HepG2 (cell line): Measurements from ENCODE around the gene NXPH1. TPM values are rescaled to one million over a fixed set of nuclear protein-coding genes. Genes with fewer than 3 reads are reported as not detected.

Experiments
- ATAC-seq: fragments of 200-7000 bp; cut with Tn5 transposase; 3 replicates; pipeline ENCODE4 v1.9.1; 2020; ENCODE audit warnings: mild to moderate bottlenecking, moderate library complexity
- BruUV-seq: library from RNA; stranded (reverse); fragments of 400-500 nt; replicated peaks from 2 replicates; lab custom pipeline; 2021; lab: Mats Ljungman, UMichigan
- CTCF ChIA-PET: fragments of 300-600 bp; formaldehyde crosslinking; extraction: SDS; loops from one replicate; lab custom pipeline; 2021; ENCODE audit warnings: low total read pairs, inconsistent platforms, low intra/inter-chr PET ratio; lab: Yijun Ruan, JAX
- POLR2A ChIA-PET: fragments of 350-600 bp; sonication (Branson Sonifier 250); formaldehyde crosslinking; loops from one replicate; lab custom pipeline; 2020; ENCODE audit warnings: antibody characterized with exemption, inconsistent platforms; lab: Yijun Ruan, JAX
- DNase-seq: peaks from one replicate; pipeline ENCODE4 v3.0.0-alpha.2; 2015; ENCODE audit warnings: low spot score
- FAIRE-seq: peaks from 3 replicates; lab custom pipeline; 2011; peaks lifted over from hg19 to GRCh38; lab: Jason Lieb, UNC
- H2AFZ ChIP-seq: one replicate; pipeline ENCODE4 v1.6.1; 2011; ENCODE audit warnings: low read length, inconsistent platforms
- H3K27ac ChIP-seq: fragments of 300-600 bp; 3 replicates; pipeline ENCODE4 v1.8.0; 2011; ENCODE audit warnings: mixed run types, mild to moderate bottlenecking, mixed read lengths, low read length, inconsistent platforms; ENCODE audit not compliant: insufficient read depth; ENCODE audit errors: extremely low read length
- H3K27me3 ChIP-seq, 2 experiments: fragments of 200-600 bp in 1 of 2; 2 replicates in 1 of 2; 3 replicates in 1 of 2; pipeline versions ENCODE4 v1.6.0 to v1.8.0; 2011; ENCODE audit warnings: low read length in 2 of 2, mild to moderate bottlenecking in 2 of 2, moderate library complexity in 2 of 2, inconsistent platforms in 1 of 2; ENCODE audit not compliant: insufficient read depth in 2 of 2, control insufficient read depth in 1 of 2
- H3K36me3 ChIP-seq, 2 experiments: fragments of 200-600 bp in 1 of 2; replicated peaks in 1 of 2; 2 replicates in 1 of 2; 3 replicates in 1 of 2; pipeline versions ENCODE4 v1.5.1 to v1.8.0; 2011; ENCODE audit warnings: low read length in 2 of 2, inconsistent platforms in 1 of 2; ENCODE audit not compliant: insufficient read depth in 2 of 2, control insufficient read depth in 1 of 2
- H3K4me1 ChIP-seq: 2 replicates; pipeline ENCODE4 v1.5.1; 2012; ENCODE audit warnings: low read length, inconsistent platforms; ENCODE audit not compliant: insufficient read depth
- H3K4me2 ChIP-seq: 2 replicates; pipeline ENCODE4 v1.6.0; 2011; ENCODE audit warnings: low read depth, low read length, inconsistent platforms
- H3K4me3 ChIP-seq, 3 experiments: fragments of 200-600 bp in 1 of 3; sonication (generic), shearing (Covaris generic) in 1 of 3; replicated peaks in 1 of 3; 2 replicates each; pipeline ENCODE4 v1.5.1; 2011 to 2016; ENCODE audit warnings: low read length in 3 of 3, inconsistent platforms in 2 of 3, low read depth in 2 of 3, mild to moderate bottlenecking in 2 of 3, control low read depth in 1 of 3, mixed read lengths in 1 of 3; ENCODE audit not compliant: insufficient read depth in 1 of 3
- H3K79me2 ChIP-seq: one replicate; pipeline ENCODE4 v1.6.1; 2011; ENCODE audit warnings: low read length, inconsistent platforms; ENCODE audit not compliant: insufficient read depth
- H3K9ac ChIP-seq: 2 replicates; pipeline ENCODE4 v1.6.0; 2011; ENCODE audit warnings: mild to moderate bottlenecking, low read depth, low read length, inconsistent platforms; ENCODE audit not compliant: insufficient read depth
- H3K9me3 ChIP-seq: 2 replicates; pipeline ENCODE4 v1.5.1; 2012; ENCODE audit warnings: mild to moderate bottlenecking, low read length
- H4K20me1 ChIP-seq: 2 replicates; pipeline ENCODE4 v1.6.0; 2011; ENCODE audit warnings: inconsistent platforms, mild to moderate bottlenecking, low read length, moderate library complexity; ENCODE audit not compliant: insufficient read depth
- ATF3 ChIP-seq: sonication (generic); formaldehyde crosslinking; IDR thresholded peaks from 2 replicates; pipeline ENCODE4 v1.4.0; 2020; ENCODE audit warnings: missing genetic modification reagents
- MTA1 ChIP-seq: sonication (generic); formaldehyde crosslinking; IDR thresholded peaks from 2 replicates; pipeline ENCODE4 v1.4.0; 2020; ENCODE audit warnings: missing genetic modification reagents, mild to moderate bottlenecking, borderline replicate concordance
- NAIF1 ChIP-seq: sonication (generic); formaldehyde crosslinking; IDR thresholded peaks from 2 replicates; pipeline ENCODE4 v1.5.0; 2020; ENCODE audit warnings: mild to moderate bottlenecking, missing genetic modification reagents, borderline replicate concordance
- WGBS: methylation state at CpG from one replicate; pipeline ENCODE4 v1.1.6; 2017; ENCODE audit warnings: low lambda C conversion rate; 5-methylcytosine and 5-hydroxymethylcytosine counted together
- in situ Hi-C: cut with HindIII; loops from 2 replicates; pipeline ENCODE4 v1.10.0; 2017; ENCODE audit warnings: low pct_unique_long_range_greater_than_20kb; ENCODE audit not compliant: extremely low pct_ligation_motif_present
- intact Hi-C: fragments of 100-400 bp; cut with micrococcal nuclease; formaldehyde crosslinking; loops from one replicate; pipeline ENCODE4 v1.10.0; 2022; ENCODE audit not compliant: unreplicated experiment
- polyA plus RNA-seq, 8 experiments: library from polyadenylated mRNA; depleted of rRNA in 3 of 8; stranded (reverse) in 7 of 8; unstranded in 1 of 8; fragments of >200 nt; fragmentation: Illumina TruSeq in 4 of 8; extraction: Trizol in 4 of 8; gene quantifications; 2 replicates each; pipeline versions ENCODE4 v1.2.1 to v1.2.3, GENCODE V29; 2011 to 2016; ENCODE audit warnings: low read depth in 4 of 8, missing spikeins in 1 of 8, mixed read lengths in 1 of 8; ENCODE audit not compliant: insufficient read depth in 1 of 8
- total RNA-seq, 5 experiments: library from RNA; depleted of rRNA; stranded (reverse); fragments of >200 nt; fragmentation: Illumina TruSeq; extraction: Trizol; gene quantifications; 2 replicates each; pipeline ENCODE4 v1.2.3, GENCODE V29; 2016; ENCODE audit warnings: low read depth in 1 of 5
- TF ChIP-seq, protein P1 (sequence below): sonication (generic); formaldehyde crosslinking; IDR thresholded peaks from 2 replicates; pipeline ENCODE4 v1.4.0; 2020; ENCODE audit warnings: missing genetic modification reagents
- TF ChIP-seq, protein P2 (sequence below): sonication (generic); formaldehyde crosslinking; IDR thresholded peaks from 2 replicates; pipeline ENCODE4 v1.4.0; 2020; ENCODE audit warnings: missing genetic modification reagents

Gene NXPH1
- total and polyA plus RNA-seq, 2 of the 13 experiments (the other 11 are each of a cell fraction or from before 2014, with no cell fraction given): not detected

DNA sequence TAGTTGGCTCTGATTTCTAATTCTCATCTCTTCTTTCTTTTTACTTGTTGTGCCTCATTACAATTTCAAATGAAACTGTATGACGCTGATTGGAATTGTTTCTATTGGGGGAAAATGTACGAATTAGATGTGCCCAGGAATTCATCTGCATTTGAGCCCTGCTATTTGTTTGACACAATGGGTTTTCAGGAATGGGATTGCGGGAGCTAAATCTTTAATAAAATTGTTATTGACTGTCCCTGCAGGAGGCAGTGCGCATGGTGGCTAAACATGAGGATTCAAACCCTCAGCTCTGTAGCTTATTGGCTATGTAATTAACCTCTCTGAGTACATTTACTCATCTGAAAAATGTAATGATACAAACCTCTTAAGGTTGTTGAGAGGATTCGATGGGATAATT, 181.6 kb downstream of the NXPH1 start:
- no peaks in the 10 kb centered on the region for H4K20me1 ChIP-seq
- H3K27ac ChIP-seq: no peak overlapping the region
- no peak overlapping the region for H2AFZ ChIP-seq
- no peak overlapping the region for H3K4me2 ChIP-seq
- no peak for ATAC-seq
- no peak for DNase-seq
- intact Hi-C loops (no loop called here), in situ Hi-C loops (no loop called here)
- H3K79me2 ChIP-seq: no peaks in the 10 kb centered on the region
- H3K9me3 ChIP-seq: no peaks in the 10 kb centered on the region
- FAIRE-seq: no peak
- no peaks in the 10 kb centered on the region for H3K27me3 ChIP-seq
- POLR2A ChIA-PET: no interaction called here
- BruUV-seq: no TSS peak
- H3K4me3 ChIP-seq: no peak overlapping the region
- no peak overlapping the region for H3K9ac ChIP-seq
- 16% methylated on average over 5 of the region's 5 CpGs for WGBS
- TF ChIP-seq, protein P1, sequence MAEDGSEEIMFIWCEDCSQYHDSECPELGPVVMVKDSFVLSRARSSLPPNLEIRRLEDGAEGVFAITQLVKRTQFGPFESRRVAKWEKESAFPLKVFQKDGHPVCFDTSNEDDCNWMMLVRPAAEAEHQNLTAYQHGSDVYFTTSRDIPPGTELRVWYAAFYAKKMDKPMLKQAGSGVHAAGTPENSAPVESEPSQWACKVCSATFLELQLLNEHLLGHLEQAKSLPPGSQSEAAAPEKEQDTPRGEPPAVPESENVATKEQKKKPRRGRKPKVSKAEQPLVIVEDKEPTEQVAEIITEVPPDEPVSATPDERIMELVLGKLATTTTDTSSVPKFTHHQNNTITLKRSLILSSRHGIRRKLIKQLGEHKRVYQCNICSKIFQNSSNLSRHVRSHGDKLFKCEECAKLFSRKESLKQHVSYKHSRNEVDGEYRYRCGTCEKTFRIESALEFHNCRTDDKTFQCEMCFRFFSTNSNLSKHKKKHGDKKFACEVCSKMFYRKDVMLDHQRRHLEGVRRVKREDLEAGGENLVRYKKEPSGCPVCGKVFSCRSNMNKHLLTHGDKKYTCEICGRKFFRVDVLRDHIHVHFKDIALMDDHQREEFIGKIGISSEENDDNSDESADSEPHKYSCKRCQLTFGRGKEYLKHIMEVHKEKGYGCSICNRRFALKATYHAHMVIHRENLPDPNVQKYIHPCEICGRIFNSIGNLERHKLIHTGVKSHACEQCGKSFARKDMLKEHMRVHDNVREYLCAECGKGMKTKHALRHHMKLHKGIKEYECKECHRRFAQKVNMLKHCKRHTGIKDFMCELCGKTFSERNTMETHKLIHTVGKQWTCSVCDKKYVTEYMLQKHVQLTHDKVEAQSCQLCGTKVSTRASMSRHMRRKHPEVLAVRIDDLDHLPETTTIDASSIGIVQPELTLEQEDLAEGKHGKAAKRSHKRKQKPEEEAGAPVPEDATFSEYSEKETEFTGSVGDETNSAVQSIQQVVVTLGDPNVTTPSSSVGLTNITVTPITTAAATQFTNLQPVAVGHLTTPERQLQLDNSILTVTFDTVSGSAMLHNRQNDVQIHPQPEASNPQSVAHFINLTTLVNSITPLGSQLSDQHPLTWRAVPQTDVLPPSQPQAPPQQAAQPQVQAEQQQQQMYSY: no peak
- TF ChIP-seq NAIF1 (CRISPR knock-in tag) (no peak), MTA1 (CRISPR knock-in tag) (no peak), ATF3 (no peak)
- TF ChIP-seq, protein P2, sequence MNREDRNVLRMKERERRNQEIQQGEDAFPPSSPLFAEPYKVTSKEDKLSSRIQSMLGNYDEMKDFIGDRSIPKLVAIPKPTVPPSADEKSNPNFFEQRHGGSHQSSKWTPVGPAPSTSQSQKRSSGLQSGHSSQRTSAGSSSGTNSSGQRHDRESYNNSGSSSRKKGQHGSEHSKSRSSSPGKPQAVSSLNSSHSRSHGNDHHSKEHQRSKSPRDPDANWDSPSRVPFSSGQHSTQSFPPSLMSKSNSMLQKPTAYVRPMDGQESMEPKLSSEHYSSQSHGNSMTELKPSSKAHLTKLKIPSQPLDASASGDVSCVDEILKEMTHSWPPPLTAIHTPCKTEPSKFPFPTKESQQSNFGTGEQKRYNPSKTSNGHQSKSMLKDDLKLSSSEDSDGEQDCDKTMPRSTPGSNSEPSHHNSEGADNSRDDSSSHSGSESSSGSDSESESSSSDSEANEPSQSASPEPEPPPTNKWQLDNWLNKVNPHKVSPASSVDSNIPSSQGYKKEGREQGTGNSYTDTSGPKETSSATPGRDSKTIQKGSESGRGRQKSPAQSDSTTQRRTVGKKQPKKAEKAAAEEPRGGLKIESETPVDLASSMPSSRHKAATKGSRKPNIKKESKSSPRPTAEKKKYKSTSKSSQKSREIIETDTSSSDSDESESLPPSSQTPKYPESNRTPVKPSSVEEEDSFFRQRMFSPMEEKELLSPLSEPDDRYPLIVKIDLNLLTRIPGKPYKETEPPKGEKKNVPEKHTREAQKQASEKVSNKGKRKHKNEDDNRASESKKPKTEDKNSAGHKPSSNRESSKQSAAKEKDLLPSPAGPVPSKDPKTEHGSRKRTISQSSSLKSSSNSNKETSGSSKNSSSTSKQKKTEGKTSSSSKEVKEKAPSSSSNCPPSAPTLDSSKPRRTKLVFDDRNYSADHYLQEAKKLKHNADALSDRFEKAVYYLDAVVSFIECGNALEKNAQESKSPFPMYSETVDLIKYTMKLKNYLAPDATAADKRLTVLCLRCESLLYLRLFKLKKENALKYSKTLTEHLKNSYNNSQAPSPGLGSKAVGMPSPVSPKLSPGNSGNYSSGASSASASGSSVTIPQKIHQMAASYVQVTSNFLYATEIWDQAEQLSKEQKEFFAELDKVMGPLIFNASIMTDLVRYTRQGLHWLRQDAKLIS (CRISPR knock-in tag): no peak
- no peaks in the 10 kb centered on the region for H3K36me3 ChIP-seq
- CTCF ChIA-PET: no interaction called here
- H3K4me1 ChIP-seq: no peaks in the 10 kb centered on the region
